AG04450 (cell line): ENCODE data around the gene PDPR. TPM values are rescaled to one million over a fixed set of nuclear protein-coding genes. Genes with fewer than 3 reads are reported as not detected.
A peak's percentile ranks its signal among the peaks of the same experiment; 100 is the strongest.
"Not testable (repeated sequence)": the region's sequence is repeated elsewhere in the genome, so short reads cannot be mapped to it uniquely, and the experiment has no call there.

Experiments
- CTCF ChIA-PET: fragments of 300-600, 350-600 bp; formaldehyde crosslinking; extraction: SDS; loops from one replicate; lab custom pipeline; 2022; ENCODE audit warnings: antibody characterized with exemption, inconsistent platforms; lab: Charles Lee
- POLR2A ChIA-PET: fragments of 350-600 bp; formaldehyde crosslinking; extraction: SDS; loops from one replicate; lab custom pipeline; 2021; ENCODE audit warnings: antibody characterized with exemption, inconsistent platforms; lab: Yijun Ruan, JAX
- DNase-seq: peaks from one replicate; pipeline ENCODE4 v3.0.0-alpha.2; 2011; ENCODE audit warnings: low read depth, low spot score
- H3K27ac ChIP-seq: one replicate; pipeline ENCODE4 v1.5.1; 2012; ENCODE audit warnings: low read depth, low read length, control low read depth
- H3K27me3 ChIP-seq: one replicate; pipeline ENCODE4 v1.6.0; 2012; ENCODE audit warnings: low read length; ENCODE audit not compliant: control insufficient read depth, insufficient read depth
- H3K4me3 ChIP-seq: 2 replicates; pipeline ENCODE4 v1.5.1; 2011; ENCODE audit warnings: mild to moderate bottlenecking, low read depth, low read length, control low read depth
- H3K9me3 ChIP-seq: 2 replicates; pipeline ENCODE4 v1.5.1; 2012; ENCODE audit warnings: low read length; ENCODE audit not compliant: control insufficient read depth, insufficient read depth
- polyA plus RNA-seq: library from polyadenylated mRNA; depleted of rRNA; stranded (reverse); fragments of >200 nt; gene quantifications from 2 replicates; pipeline ENCODE4 v1.2.3, GENCODE V29; 2011
- TF ChIP-seq, protein P1 (sequence below): IDR thresholded peaks from 2 replicates; pipeline ENCODE4 v1.5.1; 2011; ENCODE audit warnings: low read depth, low read length, control low read depth, inconsistent platforms

Gene PDPR
- polyA plus RNA-seq, 1 experiment = 28.2 TPM

DNA sequence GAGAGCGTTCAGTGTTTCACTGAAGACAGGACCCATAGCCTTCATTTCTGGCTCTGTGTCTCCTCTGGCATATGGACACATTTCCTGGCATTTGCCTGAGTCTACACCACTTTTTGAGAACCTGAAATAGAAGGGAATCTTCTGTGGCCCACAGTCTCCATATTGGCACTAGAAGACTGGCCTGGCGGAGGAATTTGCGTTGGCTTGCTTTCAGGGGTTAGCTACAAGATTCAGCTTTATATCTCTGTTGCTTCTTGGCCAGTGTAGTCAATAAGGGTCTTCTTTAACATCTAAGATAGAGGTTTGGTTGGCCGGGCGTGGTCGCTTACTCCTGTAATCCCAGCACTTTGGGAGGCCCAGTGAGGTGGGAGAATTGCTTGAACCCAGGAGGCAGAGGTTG is 46.7 kb downstream of the PDPR start:
- no peak overlapping the region for H3K4me3 ChIP-seq
- ChIA-PET POLR2A (no interaction called here), CTCF (interaction anchor here (0.5 kb wide), 1 partner anchor 383 kb away, joined by 3 read pairs; no protein-coding TSS in a partner anchor)
- no peak overlapping the region for H3K27ac ChIP-seq
- TF ChIP-seq, protein P1, sequence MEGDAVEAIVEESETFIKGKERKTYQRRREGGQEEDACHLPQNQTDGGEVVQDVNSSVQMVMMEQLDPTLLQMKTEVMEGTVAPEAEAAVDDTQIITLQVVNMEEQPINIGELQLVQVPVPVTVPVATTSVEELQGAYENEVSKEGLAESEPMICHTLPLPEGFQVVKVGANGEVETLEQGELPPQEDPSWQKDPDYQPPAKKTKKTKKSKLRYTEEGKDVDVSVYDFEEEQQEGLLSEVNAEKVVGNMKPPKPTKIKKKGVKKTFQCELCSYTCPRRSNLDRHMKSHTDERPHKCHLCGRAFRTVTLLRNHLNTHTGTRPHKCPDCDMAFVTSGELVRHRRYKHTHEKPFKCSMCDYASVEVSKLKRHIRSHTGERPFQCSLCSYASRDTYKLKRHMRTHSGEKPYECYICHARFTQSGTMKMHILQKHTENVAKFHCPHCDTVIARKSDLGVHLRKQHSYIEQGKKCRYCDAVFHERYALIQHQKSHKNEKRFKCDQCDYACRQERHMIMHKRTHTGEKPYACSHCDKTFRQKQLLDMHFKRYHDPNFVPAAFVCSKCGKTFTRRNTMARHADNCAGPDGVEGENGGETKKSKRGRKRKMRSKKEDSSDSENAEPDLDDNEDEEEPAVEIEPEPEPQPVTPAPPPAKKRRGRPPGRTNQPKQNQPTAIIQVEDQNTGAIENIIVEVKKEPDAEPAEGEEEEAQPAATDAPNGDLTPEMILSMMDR = no peak
- DNase-seq = no peak
- H3K27me3 ChIP-seq = no peaks in the 10 kb centered on the region
- no peaks in the 10 kb centered on the region for H3K9me3 ChIP-seq

DNA sequence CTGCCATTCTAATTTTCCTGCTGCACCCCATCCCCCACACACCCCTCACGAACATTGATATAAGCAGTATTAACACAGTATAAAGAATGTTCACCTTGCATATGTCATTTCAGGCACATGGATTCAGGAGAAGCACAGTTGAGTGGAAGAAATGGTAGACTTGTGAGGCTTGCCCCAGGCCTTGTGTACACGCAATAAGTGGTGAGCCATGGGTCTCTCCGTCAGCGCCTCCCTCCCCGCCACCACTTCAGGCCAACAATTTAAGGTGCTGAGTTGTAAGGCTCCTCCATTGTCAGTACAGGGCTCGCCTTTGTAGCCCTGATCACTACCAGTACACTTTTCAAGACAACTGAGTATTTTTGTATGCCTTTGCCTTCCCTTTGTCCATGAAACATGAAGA is 47.2 kb downstream of the PDPR start:
- no peak overlapping the region for H3K4me3 ChIP-seq
- H3K9me3 ChIP-seq = no peaks in the 10 kb centered on the region
- DNase-seq = no peak
- no peak overlapping the region for H3K27ac ChIP-seq
- ChIA-PET POLR2A (no interaction called here), CTCF (interaction anchor here (1.0 kb wide), 1 partner anchor 107 kb away, joined by 4 read pairs; no protein-coding TSS in a partner anchor)
- no peaks in the 10 kb centered on the region for H3K27me3 ChIP-seq
- TF ChIP-seq, protein P1 = no peak

GRCh38 chr16:70162041-70162451 is 47.9 kb downstream of the PDPR start:
- Histone ChIP-seq H3K27me3 (no peaks in the 10 kb centered on the region), H3K27ac (no peak overlapping the region), H3K4me3 (no peak overlapping the region), H3K9me3 (no peaks in the 10 kb centered on the region)
- DNase-seq = peak; percentile 27
- TF ChIP-seq, protein P1 = no peak
- CTCF ChIA-PET = interaction anchor here (1.0 kb wide), 1 partner anchor 106 kb away, joined by 4 read pairs; no protein-coding TSS in a partner anchor
- POLR2A ChIA-PET = no interaction called here

GRCh38 chr16:70163596-70163995 is 49.5 kb downstream of the PDPR start:
- CTCF ChIA-PET = interaction anchor here (1.3 kb wide), 1 partner anchor 104 kb away, joined by 5 read pairs; no protein-coding TSS in a partner anchor
- POLR2A ChIA-PET = no interaction called here

GRCh38 chr16:70166688-70167087 is 52.6 kb downstream of the PDPR start:
- POLR2A ChIA-PET, CTCF ChIA-PET, H3K4me3 ChIP-seq, H3K27me3 ChIP-seq, H3K27ac ChIP-seq, DNase-seq, H3K9me3 ChIP-seq: not testable (repeated sequence)

More at GRCh38 chr16:70163596-70163995, 49.5 kb downstream of the PDPR start:
- H3K4me3 ChIP-seq = no peak overlapping the region
- no peak for DNase-seq
- TF ChIP-seq, protein P1 = no peak
- no peak overlapping the region for H3K27ac ChIP-seq
- H3K9me3 ChIP-seq = no peaks in the 10 kb centered on the region
- H3K27me3 ChIP-seq = no peaks in the 10 kb centered on the region

DNA sequence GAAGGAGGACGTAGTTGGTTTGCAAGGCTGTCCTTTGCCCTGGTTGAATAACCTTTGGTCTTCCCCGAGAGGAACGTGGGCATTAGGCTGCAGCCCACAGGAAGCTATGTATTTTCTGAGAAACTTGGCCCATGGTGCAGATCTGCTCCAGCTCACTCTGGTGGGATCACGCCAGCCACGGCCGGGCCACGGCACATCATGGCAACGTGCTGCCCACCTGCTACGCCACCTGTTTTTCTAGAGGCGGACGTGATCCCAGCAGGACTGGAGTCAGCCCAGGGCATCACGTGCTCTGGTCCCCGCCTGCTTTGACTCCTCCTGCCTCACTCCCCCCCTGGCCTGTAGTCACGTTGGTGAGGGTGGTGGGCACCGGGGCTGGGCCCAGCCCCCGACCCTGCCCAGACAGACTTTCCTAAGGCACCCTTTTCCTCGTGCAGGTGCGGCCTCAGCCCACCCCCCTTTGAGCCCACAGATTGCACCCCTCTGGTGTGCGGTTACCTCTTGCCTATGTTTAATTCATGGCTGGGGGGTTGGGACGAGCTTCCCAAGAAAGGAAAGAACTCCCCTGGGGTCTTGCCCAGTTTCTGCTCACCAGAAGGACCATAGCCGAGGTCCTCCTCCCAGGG is 59.2 kb downstream of the PDPR start, which contains the start of gene CLEC18C:
Gene CLEC18C, plus strand, starts transcription at position 576 of the 626 bp plus-strand sequence. CDS start 492 bp downstream, outside the sequence.
- DNase-seq, H3K4me3 ChIP-seq, CTCF ChIA-PET, POLR2A ChIA-PET, H3K27me3 ChIP-seq, H3K27ac ChIP-seq, H3K9me3 ChIP-seq: not testable (repeated sequence)

- H3K9me3 ChIP-seq, DNase-seq, H3K4me3 ChIP-seq, POLR2A ChIA-PET, CTCF ChIA-PET, H3K27ac ChIP-seq, H3K27me3 ChIP-seq: not testable (repeated sequence)
These were observed 59.8 kb downstream of the PDPR start for GRCh38 chr16:70173916-70174315.

GRCh38 chr16:70174387-70174932 is 60.3 kb downstream of the PDPR start:
- H3K27me3 ChIP-seq, H3K4me3 ChIP-seq, POLR2A ChIA-PET, DNase-seq, CTCF ChIA-PET, H3K9me3 ChIP-seq, H3K27ac ChIP-seq: not testable (repeated sequence)
